GM13977 (cell line): ENCODE measurements around the gene CA4.
"Not testable (repeated sequence)": the region's sequence is repeated elsewhere in the genome, so short reads cannot be mapped to it uniquely, and the experiment has no call there.

ENCODE experiments used
- DNase-seq: peaks from one replicate; pipeline ENCODE4 v3.0.0; 2012; ENCODE audit warnings: low spot score
- CTCF ChIP-seq: IDR thresholded peaks from 2 replicates; pipeline ENCODE4 v1.5.1; 2012; ENCODE audit warnings: mild to moderate bottlenecking, control low read depth; ENCODE audit not compliant: insufficient read depth; ENCODE audit errors: extremely low read depth, missing control alignments
- in situ Hi-C: fragments of 300-500 bp; cut with MboI; formaldehyde crosslinking; loops from one replicate; pipeline ENCODE4 v1.12.0; 2022; ENCODE audit warnings: low sequenced_read_pairs, low pct_unique_long_range_greater_than_20kb, mixed read lengths, inconsistent platforms; ENCODE audit not compliant: unreplicated experiment

Gene CA4

GRCh38 chr17:60170835-60171752 is 21.3 kb downstream of the CA4 start:
- no peak for TF ChIP-seq CTCF
- no peak for DNase-seq
- in situ Hi-C loops, result no loop called here

GRCh38 chr17:60171753-60172079 is 21.9 kb downstream of the CA4 start:
- no peak for DNase-seq
- TF ChIP-seq CTCF, result no peak
- in situ Hi-C loops, result no loop called here

- DNase-seq, result no peak
- in situ Hi-C loops, result no loop called here
- TF ChIP-seq CTCF, result no peak
Measured at GRCh38 chr17:60173304-60173819, 23.6 kb downstream of the CA4 start.

DNA sequence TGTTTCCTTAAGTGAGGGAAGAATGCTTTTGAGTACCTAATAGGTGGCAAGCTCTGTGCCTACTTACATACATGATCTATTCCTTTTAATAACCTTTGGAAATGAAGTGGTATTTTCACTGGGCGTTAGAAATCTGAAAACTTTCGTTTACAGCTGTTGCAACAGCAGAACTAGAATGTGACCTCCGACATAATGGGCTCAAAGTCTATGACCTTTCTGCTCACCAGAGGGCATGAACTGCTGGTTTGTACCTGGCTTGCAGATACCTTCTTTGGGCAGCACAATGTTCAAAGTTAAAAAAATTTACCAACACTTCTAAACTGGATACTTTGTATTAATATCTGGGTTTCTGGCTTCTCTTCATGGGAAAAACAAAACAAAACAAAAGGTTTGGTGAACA is 24.3 kb downstream of the CA4 start:
- no peak for TF ChIP-seq CTCF
- DNase-seq, result no peak
- in situ Hi-C loops, result no loop called here

DNA sequence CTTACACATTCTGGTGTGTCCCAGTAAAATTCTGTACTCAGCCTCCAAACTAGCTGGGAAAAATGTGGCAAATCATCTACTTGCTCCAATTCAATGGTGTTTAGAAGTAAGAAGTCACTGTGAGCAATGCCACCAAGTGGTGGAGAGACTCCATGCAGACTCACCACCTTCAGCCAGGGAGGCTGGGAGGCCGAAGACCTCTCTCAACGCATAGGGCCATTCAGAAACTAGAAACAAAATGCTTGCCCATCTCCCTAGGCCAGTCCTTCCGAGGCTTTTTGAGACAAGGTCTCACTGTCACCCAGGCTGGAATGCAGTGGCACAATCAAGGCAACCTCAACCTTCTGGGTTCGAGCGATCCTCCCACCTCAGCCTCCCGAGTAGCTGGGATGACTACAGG is 25.0 kb downstream of the CA4 start:
- TF ChIP-seq CTCF, result peak; percentile 23
- DNase-seq, in situ Hi-C loops: not testable (repeated sequence)

DNA sequence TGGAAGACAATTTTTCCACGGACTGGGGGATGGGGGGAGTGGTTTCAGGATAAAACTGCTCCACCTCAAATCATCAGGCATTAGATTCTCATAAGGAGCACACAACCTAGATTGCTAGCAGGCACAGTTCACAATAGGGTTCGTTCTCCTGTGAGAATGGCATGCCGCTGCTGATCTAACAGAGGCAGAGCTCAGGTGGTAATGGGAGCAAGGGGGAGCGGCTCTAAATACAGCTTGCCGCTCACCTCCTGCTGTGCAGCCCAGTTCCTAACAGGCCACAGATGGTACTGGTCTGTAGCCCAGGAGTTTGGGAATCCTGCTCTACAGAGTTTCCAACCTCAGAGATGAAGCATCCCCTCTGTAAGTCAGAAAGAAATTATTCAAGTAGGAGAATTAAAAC is 27.0 kb downstream of the CA4 start:
- not testable (repeated sequence) for DNase-seq

DNA sequence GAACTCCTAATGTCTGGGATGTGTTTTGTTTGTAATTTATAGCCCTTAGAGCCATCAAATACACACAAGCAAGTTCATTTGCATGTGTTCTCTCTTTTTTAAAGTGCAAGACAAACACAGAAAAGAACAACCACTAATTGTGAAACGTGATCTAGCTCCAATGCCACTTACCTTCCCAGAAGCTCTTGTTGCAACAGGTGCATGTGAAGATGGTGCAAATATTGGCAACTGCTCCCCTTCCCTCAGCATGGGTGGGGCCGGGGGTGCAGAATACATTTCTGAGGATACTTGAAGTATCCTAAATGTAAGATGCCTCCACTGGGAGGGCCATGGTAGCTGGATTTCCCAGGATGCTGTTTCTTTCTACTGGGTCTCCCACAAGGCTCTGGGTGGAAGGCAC is 28.4 kb downstream of the CA4 start:
- DNase-seq, in situ Hi-C loops: not testable (repeated sequence)

More for the DNA sequence above, 27.0 kb downstream of the CA4 start:
- in situ Hi-C loops, result not testable (repeated sequence)

DNA sequence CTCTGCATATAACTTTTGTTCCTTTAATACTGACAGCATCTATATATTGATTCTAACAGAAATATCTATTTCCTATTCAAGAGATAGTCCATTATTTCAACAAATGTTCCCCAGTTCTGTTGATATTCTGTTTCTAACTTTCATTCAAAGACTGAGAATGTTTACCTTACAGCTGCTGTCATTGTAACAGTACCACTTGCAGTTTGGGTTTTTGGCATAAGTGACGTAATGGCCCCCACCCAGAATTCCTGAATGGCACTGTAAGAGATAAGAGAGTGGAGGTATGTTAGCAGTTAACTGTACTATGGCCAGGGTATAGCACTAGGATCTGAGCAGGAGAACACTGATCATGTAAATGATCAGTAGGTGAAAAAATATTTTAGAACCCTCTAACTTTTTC is 30.6 kb downstream of the CA4 start:
- in situ Hi-C loops, DNase-seq: not testable (repeated sequence)

DNA sequence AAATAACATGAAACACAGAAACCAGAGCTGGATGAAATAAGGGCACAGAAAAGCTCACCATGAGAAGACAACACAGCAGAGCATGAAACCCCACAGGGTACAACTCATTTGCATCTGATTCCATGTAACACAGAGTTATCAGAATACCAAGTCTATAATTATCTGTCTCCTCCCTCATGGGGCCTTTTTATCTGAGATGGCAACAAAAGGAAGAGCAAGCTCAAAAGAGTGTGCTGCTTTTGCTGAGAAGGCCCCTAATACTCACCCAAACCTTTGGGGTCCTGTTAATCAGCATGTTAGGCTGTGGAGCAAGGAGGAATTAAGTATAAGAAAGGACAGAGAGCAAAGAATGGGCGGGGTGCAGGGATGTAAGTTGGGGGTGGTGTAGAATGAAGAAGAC is 36.6 kb downstream of the CA4 start:
- in situ Hi-C loops, DNase-seq: not testable (repeated sequence)

- DNase-seq, in situ Hi-C loops: not testable (repeated sequence)
Measured at GRCh38 chr17:60186846-60187745, 37.3 kb downstream of the CA4 start.
